ENCODE results near the gene RILPL2.

GRCh38 chr12:123396543-123396942, 39.9 kb downstream of the RILPL2 start:
- TF ChIP-seq, protein P1, sequence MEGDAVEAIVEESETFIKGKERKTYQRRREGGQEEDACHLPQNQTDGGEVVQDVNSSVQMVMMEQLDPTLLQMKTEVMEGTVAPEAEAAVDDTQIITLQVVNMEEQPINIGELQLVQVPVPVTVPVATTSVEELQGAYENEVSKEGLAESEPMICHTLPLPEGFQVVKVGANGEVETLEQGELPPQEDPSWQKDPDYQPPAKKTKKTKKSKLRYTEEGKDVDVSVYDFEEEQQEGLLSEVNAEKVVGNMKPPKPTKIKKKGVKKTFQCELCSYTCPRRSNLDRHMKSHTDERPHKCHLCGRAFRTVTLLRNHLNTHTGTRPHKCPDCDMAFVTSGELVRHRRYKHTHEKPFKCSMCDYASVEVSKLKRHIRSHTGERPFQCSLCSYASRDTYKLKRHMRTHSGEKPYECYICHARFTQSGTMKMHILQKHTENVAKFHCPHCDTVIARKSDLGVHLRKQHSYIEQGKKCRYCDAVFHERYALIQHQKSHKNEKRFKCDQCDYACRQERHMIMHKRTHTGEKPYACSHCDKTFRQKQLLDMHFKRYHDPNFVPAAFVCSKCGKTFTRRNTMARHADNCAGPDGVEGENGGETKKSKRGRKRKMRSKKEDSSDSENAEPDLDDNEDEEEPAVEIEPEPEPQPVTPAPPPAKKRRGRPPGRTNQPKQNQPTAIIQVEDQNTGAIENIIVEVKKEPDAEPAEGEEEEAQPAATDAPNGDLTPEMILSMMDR (conservative IDR thresholded peaks at IDR 0.05): no peak
- TF ChIP-seq EZH2 (IDR thresholded peaks at IDR 0.05; ENCODE audit: low read depth): no peak
